GM19468 (cell line): ENCODE results near the gene NUP210.

Source experiments
- ATAC-seq: cut with Tn5 transposase; IDR thresholded peaks from one replicate; pipeline ENCODE4 v1.9.1; 2021; ENCODE audit warnings: mild to moderate bottlenecking, moderate library complexity, moderate number of reproducible peaks; ENCODE audit not compliant: unreplicated experiment; ENCODE audit errors: extremely low read depth

NUP210 gene

DNA sequence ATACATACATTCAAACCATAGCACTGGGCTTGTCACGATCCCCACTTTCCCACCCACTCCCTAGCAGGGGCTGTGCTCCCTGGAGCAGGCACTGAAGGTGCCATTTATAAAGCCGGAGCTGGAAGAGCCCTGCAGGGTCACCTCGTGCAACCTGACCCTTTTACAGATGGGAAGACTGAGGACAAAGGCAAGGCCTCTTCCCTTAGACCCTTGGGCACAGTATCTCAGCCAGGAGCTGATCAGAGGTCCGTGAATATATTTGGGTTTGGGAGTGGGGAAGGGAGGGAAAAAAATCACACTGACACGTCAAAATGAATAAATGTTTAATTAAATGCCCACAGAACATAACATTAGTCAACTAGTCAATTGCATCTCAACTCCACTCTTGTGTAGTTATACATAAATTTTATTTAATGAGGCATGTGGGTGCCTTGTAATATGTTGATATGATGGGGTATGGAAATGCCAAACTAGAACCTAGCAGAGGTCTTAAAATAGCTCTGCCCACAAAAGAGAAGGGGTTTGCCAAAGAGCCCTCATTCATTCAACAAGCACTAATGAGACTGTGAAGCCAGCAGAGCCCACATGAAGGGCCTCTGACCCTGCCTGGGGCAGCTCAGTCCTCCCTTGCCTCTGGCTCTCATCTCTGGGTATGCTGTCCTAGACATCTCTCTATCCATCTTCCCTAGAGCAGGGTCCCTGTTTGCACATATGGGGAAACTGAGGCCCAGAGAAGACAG is 119.4 kb downstream of the NUP210 start:
- ATAC-seq = no peak

DNA sequence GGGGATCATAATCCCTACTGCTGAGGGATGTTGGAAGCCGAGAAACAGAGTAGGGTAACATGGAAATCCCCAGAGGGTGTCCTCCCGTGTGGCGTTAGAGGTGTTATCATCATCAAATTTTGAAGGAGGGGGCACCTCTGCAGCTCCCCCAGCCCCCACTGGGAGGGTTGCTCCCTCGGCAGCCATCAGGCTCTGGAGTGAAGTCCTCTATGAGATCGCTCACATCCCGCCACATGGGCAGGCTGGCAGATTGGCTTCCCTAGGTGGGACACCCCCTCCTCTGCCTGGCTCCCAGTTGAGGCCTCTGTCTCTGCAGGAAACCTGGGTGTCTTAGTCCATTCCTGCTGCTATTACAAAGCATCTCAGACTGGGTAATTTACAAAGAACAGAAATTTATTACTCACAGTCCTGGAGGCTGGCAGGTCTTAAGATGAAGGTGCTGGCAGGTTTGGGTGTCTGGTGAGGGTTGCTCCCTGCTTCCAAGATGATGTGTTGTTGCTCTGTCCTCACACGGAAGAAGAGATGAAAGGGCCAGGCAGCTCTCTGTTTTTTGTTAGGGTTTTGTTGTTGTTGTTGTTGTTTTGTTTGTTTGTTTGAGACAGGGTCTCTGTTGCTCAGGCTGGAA is 120.5 kb downstream of the NUP210 start:
- ATAC-seq = no peak

DNA sequence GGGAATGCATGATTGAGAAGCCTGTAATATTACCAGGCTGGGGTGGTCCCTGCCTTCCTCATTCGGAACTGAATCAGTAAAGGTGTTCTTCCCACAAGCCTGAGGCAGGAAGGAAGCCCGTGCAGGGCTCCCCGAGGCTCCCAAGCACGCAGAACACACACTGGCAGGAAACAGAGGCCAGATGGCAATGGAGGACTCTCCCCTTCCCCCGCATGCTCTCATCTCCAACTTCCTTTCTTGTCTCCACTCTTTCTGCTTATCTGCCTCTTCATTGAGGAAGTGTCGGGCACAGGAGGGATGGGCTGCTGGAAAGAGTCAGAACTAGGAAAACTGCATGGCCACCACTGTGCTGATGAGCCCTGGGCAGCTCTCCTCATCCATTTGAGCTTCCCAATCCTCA is 123.5 kb downstream of the NUP210 start:
- ATAC-seq = no peak

DNA sequence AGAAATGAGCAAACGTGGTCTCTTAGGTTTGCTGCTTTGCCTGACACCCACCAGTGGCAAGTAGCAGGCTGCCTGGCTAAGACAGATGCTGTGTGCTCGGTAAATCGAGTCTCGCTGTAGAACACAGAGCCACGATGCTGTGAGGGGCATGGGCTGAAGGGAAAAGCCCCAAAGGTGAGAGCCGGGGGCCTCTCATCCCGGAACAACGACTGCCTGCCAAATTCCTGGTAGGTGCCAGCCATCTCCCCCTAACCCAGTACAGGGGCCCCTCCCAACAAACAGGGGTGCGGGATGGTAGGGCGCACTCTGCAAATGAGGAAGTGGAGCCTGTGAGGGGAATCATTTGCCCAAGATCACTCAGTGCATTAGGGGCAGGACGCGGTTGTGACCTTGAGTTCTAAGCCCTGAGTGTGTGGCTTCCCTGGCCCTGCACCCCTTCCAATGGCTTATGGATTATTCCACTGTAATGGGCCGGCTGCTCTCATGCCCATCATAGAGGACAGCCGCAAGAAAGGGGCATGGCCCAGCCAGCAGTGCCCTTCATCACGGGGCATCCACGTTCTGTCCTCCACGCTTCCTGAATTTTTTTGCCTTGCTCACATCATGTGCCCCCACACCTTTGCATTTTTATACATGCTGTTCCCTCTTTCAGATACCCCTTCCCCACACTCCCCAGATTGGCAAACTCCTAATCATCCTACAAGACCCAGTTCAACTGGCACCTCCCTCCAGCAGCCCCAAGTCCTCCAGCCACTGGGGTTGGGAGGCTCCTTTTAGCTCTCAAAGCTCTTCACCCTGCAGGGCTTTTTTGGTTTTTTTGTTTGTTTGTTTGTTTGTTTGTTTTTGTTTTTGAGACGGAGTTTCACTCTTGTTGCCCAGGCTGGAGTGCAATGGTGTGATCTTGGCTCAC is 125.4 kb downstream of the NUP210 start:
- ATAC-seq = no peak

DNA sequence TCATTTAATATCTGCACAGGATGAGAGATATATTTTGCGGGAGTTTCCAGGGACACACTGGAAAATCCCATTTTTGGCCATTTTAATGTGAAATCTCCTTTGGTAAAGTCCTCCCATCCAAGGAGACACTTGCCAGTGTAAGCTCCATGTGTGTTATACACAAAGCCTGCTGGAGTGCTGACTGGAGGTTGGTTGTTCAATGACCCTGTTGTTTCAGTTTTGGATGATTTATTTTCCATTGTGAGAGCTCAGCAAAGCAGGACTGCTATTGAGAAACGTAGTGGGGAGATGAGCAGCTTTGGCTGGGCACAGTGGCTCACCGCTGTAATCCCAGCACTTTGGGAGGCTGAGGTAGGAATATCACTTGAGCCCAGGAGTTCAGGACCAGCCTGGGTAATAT is 127.7 kb downstream of the NUP210 start:
- ATAC-seq = no peak

DNA sequence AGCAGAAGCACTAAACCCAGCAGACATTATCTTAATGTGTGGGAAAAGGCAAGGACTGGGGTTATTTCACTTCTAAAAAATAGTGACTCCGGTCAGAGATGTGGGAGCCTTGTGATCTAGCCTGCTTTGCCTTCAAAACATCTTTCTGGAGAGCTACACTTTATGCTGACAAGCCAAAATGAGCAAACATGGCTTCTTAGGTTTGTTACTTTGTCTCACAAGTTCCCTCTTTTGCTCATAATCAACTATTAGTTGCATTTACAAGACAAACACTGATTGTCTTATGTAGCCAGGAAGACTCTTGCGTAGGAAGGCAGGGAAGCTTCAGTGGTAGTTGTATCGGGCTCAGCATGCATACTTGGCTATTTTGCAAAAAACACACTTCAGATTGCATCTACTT is 129.2 kb downstream of the NUP210 start:
- no peak for ATAC-seq

DNA sequence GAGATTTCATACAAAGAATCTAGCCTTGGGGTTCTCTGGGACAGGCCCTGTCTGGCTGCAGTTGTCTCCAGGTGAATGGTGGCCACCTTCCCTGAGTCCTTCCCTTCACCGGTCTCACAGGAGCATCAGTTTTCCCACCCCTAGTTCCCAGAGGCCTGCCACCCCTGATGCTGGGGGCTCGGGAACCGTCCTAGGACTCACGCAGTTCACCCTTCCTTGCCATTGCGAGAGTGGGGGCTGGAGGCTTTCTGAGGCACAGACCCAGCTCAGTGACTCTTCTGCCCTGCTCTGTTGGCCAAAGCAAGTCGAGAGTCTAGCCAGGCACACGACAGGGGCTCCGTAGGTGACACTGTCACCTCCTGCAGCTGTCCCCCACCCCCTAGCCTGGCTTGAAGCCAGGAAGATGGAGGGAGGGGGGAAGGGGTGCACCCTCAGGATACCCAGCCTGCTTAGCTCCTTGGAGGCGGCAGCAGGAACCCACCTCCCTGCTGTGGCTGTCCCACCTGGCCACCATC is 130.3 kb downstream of the NUP210 start:
- ATAC-seq = no peak

DNA sequence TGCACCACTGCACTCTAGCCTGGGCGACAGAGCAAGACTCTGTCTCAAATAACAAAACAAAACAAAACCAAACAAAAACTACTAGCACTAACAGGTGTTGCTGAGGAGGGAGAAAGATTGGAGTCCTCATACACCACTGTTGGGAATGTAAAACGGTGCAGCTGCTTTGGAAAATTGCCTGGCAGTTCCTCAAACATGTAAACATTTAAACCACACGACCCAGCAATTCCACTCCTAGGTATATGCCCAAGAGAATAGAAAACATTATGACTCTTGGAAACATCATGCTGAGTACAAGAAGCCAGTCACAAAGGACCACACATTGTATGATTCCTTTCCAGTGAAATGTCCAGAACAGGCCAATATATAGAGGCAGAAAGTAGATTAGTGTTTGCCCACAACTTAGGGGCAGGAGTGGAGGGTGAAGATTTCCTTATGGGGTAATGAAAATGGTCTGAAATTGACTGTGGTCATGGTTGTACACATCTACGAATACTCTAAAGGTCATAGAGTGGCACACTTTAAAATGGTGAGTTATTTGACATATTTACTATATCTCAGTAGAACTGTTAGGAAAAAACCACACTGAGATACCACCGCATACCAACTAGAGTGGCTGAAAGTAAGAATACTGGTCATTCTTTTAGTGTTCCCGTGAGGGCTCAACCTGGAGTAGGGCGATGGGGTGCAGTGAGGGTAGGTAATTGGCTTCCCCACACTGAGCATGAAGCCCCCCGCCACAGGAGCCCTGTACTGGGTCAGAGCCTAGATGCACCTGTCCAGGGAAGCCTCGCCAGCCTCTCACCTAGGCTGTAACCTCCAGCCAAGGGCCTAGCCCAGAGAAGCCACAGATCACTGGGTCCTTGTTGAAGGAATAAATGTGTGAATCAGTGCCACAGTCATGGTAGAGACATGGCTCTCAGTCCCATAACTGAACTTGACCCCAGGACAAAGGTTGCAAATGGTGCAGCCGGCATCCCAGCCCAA is 131.1 kb downstream of the NUP210 start:
- no peak for ATAC-seq

DNA sequence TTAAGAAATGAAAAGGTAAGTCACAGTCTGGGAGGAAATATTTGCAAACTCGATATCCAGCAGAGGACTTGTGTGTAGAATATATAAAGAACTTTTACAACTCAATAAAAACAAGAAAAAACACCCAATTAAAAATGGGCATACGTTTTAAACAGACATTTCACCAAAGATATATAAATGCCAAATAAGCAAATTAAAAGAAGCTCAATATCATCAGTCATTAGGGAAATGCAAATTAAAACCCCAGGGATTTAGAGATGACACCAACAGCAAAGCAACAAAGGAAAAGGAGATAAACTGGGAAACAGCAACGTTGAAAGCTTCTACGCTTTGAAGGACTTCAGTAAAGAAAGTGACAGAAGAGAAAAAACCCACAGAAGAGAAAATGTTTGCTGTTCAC is 132.3 kb downstream of the NUP210 start:
- ATAC-seq = no peak

DNA sequence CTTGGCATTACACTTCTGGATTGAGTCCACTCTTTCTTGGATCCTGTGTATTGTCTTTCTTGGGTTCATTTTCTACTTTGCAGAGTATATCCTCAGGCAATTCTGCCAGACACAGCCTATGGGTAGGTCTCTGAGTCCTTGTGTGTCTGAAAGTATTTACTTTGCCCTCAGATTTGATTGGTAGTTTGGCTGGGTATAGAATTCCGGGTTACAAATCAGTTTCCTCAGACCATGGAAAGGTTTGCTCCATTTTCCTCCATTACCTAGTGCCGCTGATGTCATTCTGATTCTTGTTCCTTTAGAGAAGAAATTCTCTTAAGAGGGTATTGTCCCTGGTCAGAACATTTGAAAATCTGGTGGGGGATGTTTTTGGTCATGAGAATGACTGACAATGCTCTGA is 133.2 kb downstream of the NUP210 start:
- no peak for ATAC-seq

DNA sequence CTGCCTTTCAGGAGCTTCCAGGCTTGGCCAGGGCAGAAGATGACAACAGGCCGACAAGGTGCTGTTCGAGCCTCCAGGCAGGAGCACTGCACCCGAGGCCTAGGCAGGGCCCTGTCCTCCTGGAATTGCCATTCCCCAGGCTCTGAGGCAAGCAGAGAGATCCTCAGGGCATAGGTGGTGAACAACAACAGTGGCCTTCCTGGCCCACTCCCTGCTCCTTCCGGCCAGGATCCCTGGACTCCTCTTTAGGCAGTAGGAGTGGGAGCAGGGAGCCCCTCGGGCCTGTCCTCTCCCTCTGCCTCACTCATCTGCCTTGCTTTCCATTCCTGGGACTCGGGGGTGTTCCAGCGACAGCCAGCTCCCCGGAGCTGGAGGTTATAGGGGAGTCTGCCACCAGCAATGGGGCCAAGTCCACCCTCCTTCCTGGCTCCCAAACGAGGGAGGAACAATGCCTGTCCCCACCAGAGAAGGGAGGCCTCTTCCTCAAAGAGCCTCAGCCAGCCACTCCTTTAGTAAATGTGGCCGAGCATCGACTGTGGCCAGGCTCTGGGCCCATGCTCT is 135.0 kb downstream of the NUP210 start:
- no peak for ATAC-seq

DNA sequence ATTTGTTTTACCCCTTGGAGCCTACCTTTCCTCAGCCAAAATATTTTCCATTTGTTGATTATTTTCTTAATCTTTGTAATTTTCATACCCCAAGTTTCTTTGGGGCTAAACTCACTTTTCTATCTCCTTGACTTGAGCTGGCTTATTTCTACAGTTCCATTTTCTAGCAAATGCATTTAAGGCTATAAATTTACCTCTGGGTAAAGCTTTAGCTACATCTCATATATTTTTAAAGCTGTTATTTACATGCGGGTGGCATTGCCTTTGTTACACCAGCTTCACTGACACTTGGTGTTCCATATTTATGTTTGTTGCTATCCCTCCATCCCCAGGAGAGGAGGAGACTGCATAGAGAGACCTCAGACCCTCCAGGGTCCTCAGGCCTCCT is 136.3 kb downstream of the NUP210 start:
- no peak for ATAC-seq

DNA sequence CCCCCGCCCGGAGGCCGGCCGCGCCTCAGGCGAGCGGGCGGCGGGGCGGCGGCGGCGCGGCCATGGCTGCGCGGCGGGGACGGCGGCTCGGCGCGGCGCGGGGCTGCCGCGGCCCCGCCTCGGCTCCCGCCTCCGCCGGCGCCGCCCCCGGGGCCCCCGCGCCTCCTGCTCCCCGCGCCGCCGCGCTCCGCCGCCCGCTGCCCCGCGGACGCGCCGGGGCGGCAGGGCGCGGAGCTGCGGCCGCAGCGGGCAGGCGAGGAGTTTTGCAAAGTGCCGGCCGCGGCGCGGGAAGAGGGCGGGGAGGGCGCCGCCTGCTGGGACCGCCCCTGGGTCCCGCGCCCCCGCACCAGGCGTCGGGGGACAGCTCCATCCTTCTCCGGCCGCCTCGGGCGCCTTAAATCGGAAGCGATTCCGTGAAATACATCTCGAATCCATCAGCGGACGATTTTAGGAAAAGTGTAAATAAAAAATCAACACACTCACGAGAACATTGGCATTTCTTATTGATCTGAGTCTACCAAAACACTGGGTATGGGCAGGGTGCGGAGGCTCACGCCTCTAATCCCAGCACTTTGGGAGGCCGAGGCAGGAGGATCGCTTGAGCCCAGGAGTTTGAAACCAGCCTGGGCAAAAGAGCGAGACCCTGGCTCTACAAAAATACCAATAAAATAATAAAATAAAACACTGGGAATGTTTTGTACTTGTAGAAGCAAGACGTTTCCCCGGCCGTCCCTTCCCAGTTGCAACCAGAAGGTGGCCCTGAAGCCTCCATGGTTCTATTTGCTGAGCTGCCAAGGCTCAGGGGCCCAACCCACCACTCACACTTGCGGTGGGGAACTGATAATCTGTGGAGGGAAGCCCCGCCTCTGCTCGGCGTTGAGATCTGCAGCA is 136.9 kb downstream of the NUP210 start:
- no peak for ATAC-seq

DNA sequence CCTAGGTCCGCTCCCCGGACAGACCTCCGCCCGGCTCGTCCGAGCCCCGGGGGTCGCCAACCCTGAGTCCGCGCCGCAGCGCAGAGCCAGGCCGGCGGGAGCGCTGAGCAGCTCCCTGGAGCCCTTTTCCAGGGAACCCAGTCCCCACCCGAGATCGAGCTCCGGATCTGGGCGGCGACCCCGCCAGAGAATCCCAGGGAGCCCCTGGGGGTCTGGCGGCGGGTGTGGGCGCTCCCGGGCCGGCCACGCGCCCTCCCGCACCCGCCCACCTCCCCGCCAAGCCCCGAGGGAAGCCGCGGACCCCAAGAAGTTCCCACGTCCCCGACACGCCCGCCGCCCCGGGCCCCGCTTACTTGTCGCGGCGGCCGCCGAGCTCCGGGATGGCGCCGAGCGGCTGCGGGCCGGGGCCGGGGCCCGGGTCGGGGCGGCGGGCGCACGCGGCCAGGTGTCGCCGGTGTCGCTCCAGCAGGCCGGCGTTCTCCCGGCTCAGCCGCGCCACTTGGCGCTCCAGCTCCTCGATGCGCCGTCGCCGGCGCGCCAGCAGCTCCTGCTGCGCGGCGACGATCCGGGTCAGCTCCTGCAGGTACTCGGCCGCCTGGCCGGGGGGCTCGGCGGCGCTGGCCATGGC is 137.7 kb downstream of the NUP210 start:
- no peak for ATAC-seq

DNA sequence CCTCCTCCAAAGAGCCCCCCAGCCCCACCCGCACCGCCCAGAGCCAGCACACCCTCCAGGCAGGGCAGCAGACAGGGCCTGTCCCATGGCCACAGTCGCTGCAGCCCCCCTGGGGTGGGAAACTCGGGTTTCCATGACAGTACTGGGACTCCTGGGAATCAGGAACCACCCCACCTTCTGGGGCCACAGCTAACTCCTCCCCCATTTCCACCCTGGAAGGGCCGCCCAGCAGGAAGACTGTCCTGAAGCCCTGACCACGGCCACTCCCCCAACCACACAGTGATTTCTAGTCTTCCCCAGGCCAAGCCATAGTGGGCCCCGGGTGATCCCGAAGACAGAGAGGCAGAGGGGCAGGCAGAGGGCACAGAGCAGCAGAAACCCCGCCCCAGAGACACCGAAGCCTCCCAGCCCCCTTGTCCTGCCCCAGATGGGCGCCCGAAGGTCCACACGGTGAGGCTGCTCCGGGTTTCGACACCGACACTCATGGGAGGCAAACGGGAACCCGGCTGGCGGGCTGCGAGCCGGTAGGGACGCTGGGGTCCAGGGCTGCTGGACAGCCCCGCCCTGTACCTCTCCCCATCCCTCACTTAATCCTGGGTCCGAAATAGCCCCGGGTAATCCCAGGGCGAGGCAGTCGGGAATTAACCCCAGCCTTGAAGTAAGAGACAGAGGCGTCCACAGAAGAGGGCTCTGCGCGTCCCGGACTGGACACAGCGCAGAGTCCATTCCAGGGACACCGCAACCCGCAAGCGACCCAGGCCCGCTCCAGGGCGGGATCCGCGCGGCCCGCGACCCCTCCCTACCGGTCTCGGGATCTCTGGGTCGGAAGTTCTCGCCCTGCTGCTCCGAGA is 138.4 kb downstream of the NUP210 start:
- ATAC-seq = no peak

DNA sequence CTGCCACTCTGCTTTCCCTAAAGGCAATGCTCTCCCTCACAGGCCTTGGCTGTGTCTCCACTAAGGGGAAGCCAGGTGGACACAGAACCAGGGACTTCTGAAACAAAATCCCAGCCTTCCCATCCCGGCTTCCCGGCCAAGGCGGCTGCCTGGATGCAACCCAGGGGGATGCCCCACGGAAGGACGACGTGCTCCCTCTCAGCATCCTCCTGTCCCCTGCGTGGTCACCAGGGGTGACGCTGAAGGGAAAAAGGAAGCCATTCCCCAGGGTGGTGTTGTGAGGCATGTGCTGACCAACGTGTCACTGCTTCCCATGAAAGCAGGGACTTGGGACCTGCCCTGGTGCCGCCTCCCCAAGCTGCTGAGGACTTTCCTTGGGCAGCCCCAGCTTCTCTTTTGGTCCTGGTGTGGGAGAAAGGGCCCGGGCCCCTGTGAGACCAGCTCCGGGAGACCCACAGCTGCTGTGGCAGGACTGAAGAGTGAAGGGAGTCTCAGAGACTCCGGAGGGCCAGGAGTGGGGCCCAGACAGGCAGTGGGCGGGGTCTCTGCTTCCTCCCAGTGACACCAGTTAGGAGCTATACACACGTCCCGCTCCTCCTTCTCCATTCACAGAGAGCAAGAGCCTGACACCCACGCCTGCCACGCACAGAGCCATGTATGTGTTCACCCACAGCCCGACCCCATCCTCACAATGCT is 139.2 kb downstream of the NUP210 start:
- no peak for ATAC-seq
